Measurements from ENCODE around the gene LGR4. TPM values are rescaled to one million over a fixed set of nuclear protein-coding genes. Genes with fewer than 3 reads are reported as not detected.

Gene LGR4
- total and polyA plus RNA-seq, 9 of the 15 experiments (the other 6 are each of a cell fraction or from before 2014, with no cell fraction given) = 0.94 to 10.1 (median 5.8) TPM

DNA sequence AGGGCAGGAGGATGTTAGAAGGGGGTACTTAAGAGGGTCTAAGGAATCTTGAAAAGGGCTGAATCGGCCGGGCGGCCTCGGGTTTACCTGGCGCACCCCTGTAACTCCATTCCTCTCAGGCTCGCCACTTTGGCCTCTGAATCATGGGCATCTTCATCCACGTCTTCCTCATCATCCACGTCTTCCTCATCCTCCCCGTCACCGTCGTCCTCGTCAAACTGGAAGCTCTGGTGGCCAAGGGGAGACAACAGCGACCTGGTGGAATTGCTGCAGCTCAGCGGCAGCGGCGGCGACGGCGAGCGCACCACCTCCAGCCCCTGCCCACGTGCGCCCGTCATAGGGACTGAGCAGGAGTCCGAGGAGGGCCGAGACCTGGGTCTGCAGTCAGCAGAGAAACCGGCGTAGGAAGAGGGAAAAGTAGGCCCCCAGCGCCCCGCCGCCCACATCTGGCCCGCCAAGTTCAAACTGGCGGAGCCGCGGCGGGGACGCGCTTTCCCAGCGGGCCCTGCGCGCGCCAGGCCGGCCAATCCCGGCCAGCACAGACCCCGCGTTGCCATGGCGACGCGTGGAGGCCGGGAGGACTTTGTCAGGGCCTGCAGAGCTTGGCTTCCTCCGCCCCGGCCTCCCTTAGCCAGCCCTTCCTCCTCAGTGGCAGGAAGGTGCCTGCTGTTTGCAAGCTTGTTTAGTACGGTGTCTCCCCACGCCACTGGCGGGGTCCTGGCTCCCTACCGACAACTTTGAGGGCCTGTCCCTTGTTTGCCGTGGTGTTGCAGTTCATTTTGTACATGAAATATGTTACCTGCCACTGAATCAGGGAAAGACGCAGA is 109.6 kb downstream of the LGR4 start, which contains the start of gene CCDC34 (continued):
- TF ChIP-seq RERE (CRISPR knock-in tag; IDR thresholded peaks at IDR 0.05; ENCODE audit: borderline replicate concordance) = no peak
- no peak for TF ChIP-seq ATF1 (CRISPR knock-in tag; IDR thresholded peaks at IDR 0.05)
- TF ChIP-seq ATF1 (tag; IDR thresholded peaks at IDR 0.05) = peak; percentile 60
- TF ChIP-seq HCFC1 (IDR thresholded peaks at IDR 0.05; ENCODE audit: low read depth, low read length) = peak; percentile 56
- no peak for TF ChIP-seq SETDB1 (IDR thresholded peaks at IDR 0.05; ENCODE audit: low read length)
- TF ChIP-seq BCL6 (CRISPR knock-in tag; IDR thresholded peaks at IDR 0.05) = no peak
- TF ChIP-seq SAFB2 (IDR thresholded peaks at IDR 0.05; ENCODE audit: borderline replicate concordance, low read depth, low read length, severe bottlenecking) = no peak
- TF ChIP-seq FUS (optimal IDR thresholded peaks at IDR 0.05; ENCODE audit: low read depth, low read length) = no peak
- TF ChIP-seq, protein P1, sequence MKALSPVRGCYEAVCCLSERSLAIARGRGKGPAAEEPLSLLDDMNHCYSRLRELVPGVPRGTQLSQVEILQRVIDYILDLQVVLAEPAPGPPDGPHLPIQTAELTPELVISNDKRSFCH (CRISPR knock-in tag; IDR thresholded peaks at IDR 0.05) = no peak
- TF ChIP-seq, protein P1 (tag; IDR thresholded peaks at IDR 0.05) = no peak
- TF ChIP-seq NFE2 (IDR thresholded peaks at IDR 0.05; ENCODE audit: low read depth) = no peak
- peak; percentile 24; the same call in 1 of the 2 replicates for TF ChIP-seq ZNF175 (CRISPR knock-in tag; IDR thresholded peaks at IDR 0.05; ENCODE audit: low read depth)
- peak; percentile 30; the same call in 1 of the 2 replicates for TF ChIP-seq ZNF239 (CRISPR knock-in tag; IDR thresholded peaks at IDR 0.05)
- TF ChIP-seq POLR2B (IDR thresholded peaks at IDR 0.05; ENCODE audit: low read depth, partially characterized antibody) = peak; percentile 41
- TF ChIP-seq KLF16 (IDR thresholded peaks at IDR 0.05) = no peak
- TF ChIP-seq, protein P2, sequence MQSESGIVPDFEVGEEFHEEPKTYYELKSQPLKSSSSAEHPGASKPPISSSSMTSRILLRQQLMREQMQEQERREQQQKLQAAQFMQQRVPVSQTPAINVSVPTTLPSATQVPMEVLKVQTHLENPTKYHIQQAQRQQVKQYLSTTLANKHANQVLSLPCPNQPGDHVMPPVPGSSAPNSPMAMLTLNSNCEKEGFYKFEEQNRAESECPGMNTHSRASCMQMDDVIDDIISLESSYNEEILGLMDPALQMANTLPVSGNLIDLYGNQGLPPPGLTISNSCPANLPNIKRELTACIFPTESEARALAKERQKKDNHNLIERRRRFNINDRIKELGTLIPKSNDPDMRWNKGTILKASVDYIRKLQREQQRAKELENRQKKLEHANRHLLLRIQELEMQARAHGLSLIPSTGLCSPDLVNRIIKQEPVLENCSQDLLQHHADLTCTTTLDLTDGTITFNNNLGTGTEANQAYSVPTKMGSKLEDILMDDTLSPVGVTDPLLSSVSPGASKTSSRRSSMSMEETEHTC (IDR thresholded peaks at IDR 0.05) = no peak
- TF ChIP-seq RCOR1 (IDR thresholded peaks at IDR 0.05; ENCODE audit: borderline replicate concordance in 1 of 2, low read depth in 2 of 2, low read length in 2 of 2) = 0 out of 4 replicates have a peak, but pooled peaks of 1 of the 2 experiments have one; percentile 34
- TF ChIP-seq SOX6 (IDR thresholded peaks at IDR 0.05) = no peak
- TF ChIP-seq RBM34 (IDR thresholded peaks at IDR 0.05; ENCODE audit: borderline replicate concordance, insufficient read depth, low read length) = no peak
- TF ChIP-seq ZNF583 (CRISPR knock-in tag; IDR thresholded peaks at IDR 0.05) = 0 out of 2 replicates have a peak, but pooled peaks have one; percentile 20
- no peak for TF ChIP-seq POLR2H (tag; IDR thresholded peaks at IDR 0.05; ENCODE audit: low read depth)
- TF ChIP-seq GTF2E2 (tag; IDR thresholded peaks at IDR 0.05) = no peak
- TF ChIP-seq ZBED1 (IDR thresholded peaks at IDR 0.05) = no peak
